Retinal pigment epithelial cell (primary cell): Measurements from ENCODE around the gene PRR33.

Experiments used
- DNase-seq: peaks from one replicate; pipeline ENCODE4 v3.0.0-alpha.2; 2010; ENCODE audit warnings: low read depth
- H3K4me3 ChIP-seq: 2 replicates; pipeline ENCODE4 v1.5.1; 2011; ENCODE audit warnings: mild to moderate bottlenecking, low read length, control low read depth, moderate library complexity
- TF ChIP-seq, protein P1 (sequence below): conservative IDR thresholded peaks from 2 replicates; pipeline ENCODE4 v1.5.1; 2011; ENCODE audit warnings: low read depth, low read length, control low read depth, inconsistent platforms

Gene PRR33

GRCh38 chr11:1931341-1932104 lies 39.8 kb upstream of the PRR33 start:
- TF ChIP-seq, protein P1, sequence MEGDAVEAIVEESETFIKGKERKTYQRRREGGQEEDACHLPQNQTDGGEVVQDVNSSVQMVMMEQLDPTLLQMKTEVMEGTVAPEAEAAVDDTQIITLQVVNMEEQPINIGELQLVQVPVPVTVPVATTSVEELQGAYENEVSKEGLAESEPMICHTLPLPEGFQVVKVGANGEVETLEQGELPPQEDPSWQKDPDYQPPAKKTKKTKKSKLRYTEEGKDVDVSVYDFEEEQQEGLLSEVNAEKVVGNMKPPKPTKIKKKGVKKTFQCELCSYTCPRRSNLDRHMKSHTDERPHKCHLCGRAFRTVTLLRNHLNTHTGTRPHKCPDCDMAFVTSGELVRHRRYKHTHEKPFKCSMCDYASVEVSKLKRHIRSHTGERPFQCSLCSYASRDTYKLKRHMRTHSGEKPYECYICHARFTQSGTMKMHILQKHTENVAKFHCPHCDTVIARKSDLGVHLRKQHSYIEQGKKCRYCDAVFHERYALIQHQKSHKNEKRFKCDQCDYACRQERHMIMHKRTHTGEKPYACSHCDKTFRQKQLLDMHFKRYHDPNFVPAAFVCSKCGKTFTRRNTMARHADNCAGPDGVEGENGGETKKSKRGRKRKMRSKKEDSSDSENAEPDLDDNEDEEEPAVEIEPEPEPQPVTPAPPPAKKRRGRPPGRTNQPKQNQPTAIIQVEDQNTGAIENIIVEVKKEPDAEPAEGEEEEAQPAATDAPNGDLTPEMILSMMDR = no peak
- H3K4me3 ChIP-seq = no peak overlapping the region
- no peak for DNase-seq

DNA sequence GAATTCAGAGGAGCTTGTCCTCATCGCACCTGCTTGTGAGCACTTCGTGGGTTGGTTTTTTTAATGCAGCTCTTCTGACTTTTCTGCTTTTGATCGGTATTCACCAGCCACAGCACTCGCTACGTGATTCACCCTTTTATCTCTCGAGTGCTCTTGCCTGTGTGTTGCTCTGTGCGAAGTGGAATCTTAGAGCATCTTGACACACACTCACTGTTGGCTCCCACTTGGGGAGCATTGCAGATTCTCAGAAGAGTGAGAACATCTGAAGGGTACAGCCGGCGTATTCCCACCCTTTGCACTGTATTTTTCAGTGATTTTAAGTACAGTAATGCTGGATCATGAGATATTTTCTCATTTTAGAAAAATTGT lies 38.8 kb upstream of the PRR33 start:
- TF ChIP-seq, protein P1 = no peak
- H3K4me3 ChIP-seq = no peak overlapping the region
- DNase-seq = no peak

DNA sequence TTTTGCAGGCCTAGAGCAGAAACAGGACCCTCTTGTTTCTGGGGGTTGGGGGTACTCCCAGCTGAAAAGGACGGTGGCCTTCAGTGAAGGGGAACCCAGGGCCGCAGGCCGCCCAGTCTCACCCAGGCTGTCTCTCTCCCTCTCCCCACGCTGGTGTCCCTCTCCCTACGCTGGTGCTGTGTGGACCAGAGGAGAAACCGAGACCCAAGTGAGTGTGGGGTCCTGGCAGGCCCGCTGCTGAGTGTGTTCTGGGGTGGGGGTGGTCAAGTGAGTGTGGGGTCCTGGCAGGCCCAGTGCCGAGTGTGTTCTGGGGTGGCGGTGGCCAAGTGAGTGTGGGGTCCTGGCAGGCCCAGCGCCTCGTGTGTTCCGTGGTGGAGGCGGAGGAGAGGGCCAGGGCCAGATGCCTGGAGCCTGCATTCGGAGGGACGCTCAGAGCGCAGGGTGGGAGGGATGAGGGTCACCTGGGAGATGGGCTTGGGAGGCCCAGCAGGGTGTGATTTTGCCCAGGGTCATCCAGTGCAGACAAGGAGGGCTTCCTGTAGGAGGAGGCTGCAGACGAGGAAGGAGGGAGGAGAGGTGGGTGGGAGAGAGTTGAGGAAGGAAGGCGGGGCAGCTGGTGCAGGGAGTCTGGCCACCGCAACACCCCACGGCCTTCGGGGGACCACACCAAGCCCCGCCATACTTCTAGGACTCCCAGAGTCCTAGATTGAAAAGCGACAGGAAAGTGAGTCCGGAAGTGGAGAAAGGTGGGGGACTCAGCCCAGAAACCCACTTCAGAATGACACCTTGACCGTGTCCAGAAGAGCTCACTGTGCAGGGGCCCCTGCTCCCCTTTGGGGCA lies 38.1 kb upstream of the PRR33 start:
- TF ChIP-seq, protein P1 = no peak
- no peak for DNase-seq
- H3K4me3 ChIP-seq = no peak overlapping the region

- TF ChIP-seq, protein P1 = no peak
- no peak for DNase-seq
- H3K4me3 ChIP-seq = no peak overlapping the region
Measured at GRCh38 chr11:1928891-1929541, 37.3 kb upstream of the PRR33 start.

- DNase-seq = no peak
- TF ChIP-seq, protein P1 = no peak
- no peak overlapping the region for H3K4me3 ChIP-seq
Measured at GRCh38 chr11:1928470-1928890, 36.8 kb upstream of the PRR33 start.

DNA sequence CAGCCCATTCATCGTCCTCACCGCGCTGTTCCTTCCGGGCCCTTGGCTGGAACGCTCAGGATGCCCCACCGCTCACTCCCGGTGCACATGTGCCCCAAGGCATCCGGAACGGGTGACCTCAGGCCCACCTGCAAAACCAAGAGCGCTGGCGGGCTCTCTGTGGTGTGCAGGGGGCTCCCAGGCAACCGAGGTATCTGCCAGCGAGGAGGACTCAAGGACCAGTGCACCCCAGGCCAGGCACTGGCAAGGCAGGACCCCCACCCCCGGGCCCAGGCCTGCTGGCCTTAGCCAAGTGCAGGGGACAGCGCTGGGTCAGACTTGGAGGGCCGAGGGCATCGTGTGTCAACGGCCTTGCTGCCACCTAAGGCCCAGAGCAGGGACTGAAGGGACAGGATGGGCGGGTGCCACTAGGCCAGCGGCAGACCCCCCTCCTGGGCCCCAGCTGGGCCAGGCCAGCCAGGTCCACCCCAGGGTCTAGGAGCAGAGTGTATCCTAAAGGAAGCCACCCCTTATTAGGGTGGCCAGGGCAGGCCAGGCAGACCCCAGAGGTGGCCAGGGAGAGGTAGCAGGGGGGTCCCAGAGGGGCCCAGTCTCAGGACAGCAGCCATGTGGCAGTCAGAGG lies 36.3 kb upstream of the PRR33 start:
- TF ChIP-seq, protein P1 = no peak
- no peak overlapping the region for H3K4me3 ChIP-seq
- no peak for DNase-seq
